H1 (cell line): ENCODE measurements around the gene GDPD4. TPM values are rescaled to one million over a fixed set of nuclear protein-coding genes. Genes with fewer than 3 reads are reported as not detected.

Experiments used
- CTCF ChIA-PET: fragments of 300-600 bp; sonication (Branson Sonifier 250); formaldehyde crosslinking; loops from one replicate; lab custom pipeline; 2021; ENCODE audit not compliant: partially characterized antibody; lab: Charles Lee
- POLR2A ChIA-PET: fragments of 300-600 bp; sonication (Branson Sonifier 250); formaldehyde crosslinking; loops from one replicate; lab custom pipeline; 2021; ENCODE audit warnings: inconsistent platforms; ENCODE audit not compliant: partially characterized antibody; lab: Charles Lee
- DNase-seq, 2 experiments: peaks; one replicate each; pipeline versions ENCODE4 v3.0.0 to v3.0.0-alpha.2; 2010 to 2022; ENCODE audit warnings: low spot score in 2 of 2, low read depth in 1 of 2, mixed read lengths in 1 of 2
- FAIRE-seq: peaks from 2 replicates; lab custom pipeline; 2011; peaks lifted over from hg19 to GRCh38; lab: Jason Lieb, UNC
- H2AFZ ChIP-seq: 2 replicates; pipeline ENCODE4 v1.8.1; 2012; ENCODE audit warnings: low read length, inconsistent platforms
- H2AK5ac ChIP-seq: 2 replicates; pipeline ENCODE4 v1.6.1; 2013; ENCODE audit warnings: low read depth, low read length
- H2BK120ac ChIP-seq: replicated peaks from 2 replicates; pipeline ENCODE3; 2013; ENCODE audit warnings: low read depth, low read length, inconsistent platforms
- H2BK12ac ChIP-seq: 2 replicates; pipeline ENCODE4 v1.6.1; 2013; ENCODE audit warnings: low read depth, low read length
- H2BK15ac ChIP-seq: 2 replicates; pipeline ENCODE4 v1.6.1; 2013; ENCODE audit warnings: low read length
- H2BK20ac ChIP-seq: 2 replicates; pipeline ENCODE4 v1.6.1; 2013; ENCODE audit warnings: low read length
- H2BK5ac ChIP-seq: 2 replicates; pipeline ENCODE4 v1.6.1; 2013; ENCODE audit warnings: low read depth, low read length
- H3K14ac ChIP-seq: 2 replicates; pipeline ENCODE4 v1.6.1; 2013; ENCODE audit warnings: inconsistent platforms; ENCODE audit not compliant: insufficient read length
- H3K18ac ChIP-seq: 2 replicates; pipeline ENCODE4 v1.6.1; 2013; ENCODE audit warnings: low read length; ENCODE audit errors: extremely low read depth
- H3K23ac ChIP-seq: 2 replicates; pipeline ENCODE4 v1.6.1; 2013; ENCODE audit warnings: inconsistent platforms; ENCODE audit not compliant: insufficient read length
- H3K23me2 ChIP-seq: 2 replicates; pipeline ENCODE4 v1.6.1; 2013; ENCODE audit warnings: low read depth, low read length
- H3K27ac ChIP-seq: 2 replicates; pipeline ENCODE4 v1.6.1; 2011; ENCODE audit warnings: low read depth, low read length, inconsistent platforms
- H3K27me3 ChIP-seq, 4 experiments: replicated peaks in 1 of 4; 1 replicate in 1 of 4; 2 replicates in 3 of 4; pipeline versions ENCODE4 v1.6.1 to v1.8.1; 2011 to 2013; ENCODE audit warnings: low read length in 3 of 4, mild to moderate bottlenecking in 3 of 4, inconsistent platforms in 2 of 4, mixed read lengths in 2 of 4, moderate library complexity in 1 of 4; ENCODE audit not compliant: control insufficient read depth in 3 of 4, insufficient read depth in 3 of 4; ENCODE audit errors: extremely low read depth in 1 of 4
- H3K36me3 ChIP-seq, 4 experiments: 2 replicates each; pipeline versions ENCODE4 v1.6.1 to v1.8.1; 2011 to 2013; ENCODE audit warnings: mild to moderate bottlenecking in 4 of 4, low read length in 3 of 4, moderate library complexity in 2 of 4, control low read depth in 1 of 4, inconsistent platforms in 1 of 4; ENCODE audit not compliant: insufficient read depth in 4 of 4, control insufficient read depth in 2 of 4
- H3K4ac ChIP-seq: replicated peaks from 2 replicates; pipeline ENCODE3; 2013; ENCODE audit warnings: low read length, low read depth, mixed read lengths, inconsistent platforms; ENCODE audit not compliant: insufficient read length
- H3K4me1 ChIP-seq, 4 experiments: replicated peaks in 1 of 4; 1 replicate in 1 of 4; 2 replicates in 3 of 4; pipeline versions ENCODE4 v1.6.1 to v1.8.1; 2011 to 2013; ENCODE audit warnings: low read length in 3 of 4, inconsistent platforms in 2 of 4, mixed read lengths in 1 of 4; ENCODE audit not compliant: insufficient read depth in 4 of 4, control insufficient read depth in 3 of 4
- H3K4me2 ChIP-seq, 2 experiments: 2 replicates each; pipeline versions ENCODE4 v1.6.1 to v1.8.1; 2011 to 2013; ENCODE audit warnings: low read depth in 2 of 2, low read length in 2 of 2, control low read depth in 1 of 2, inconsistent platforms in 1 of 2, mild to moderate bottlenecking in 1 of 2; ENCODE audit not compliant: insufficient read depth in 1 of 2
- H3K4me3 ChIP-seq, 4 experiments: fragments of 200-600, 300-600 bp in 1 of 4; sonication (generic), shearing (Covaris generic), sonication (Bioruptor Twin) in 1 of 4; 2 replicates each; pipeline versions ENCODE4 v1.5.1 to v1.8.1; 2011 to 2016; ENCODE audit warnings: low read length in 4 of 4, low read depth in 3 of 4, control low read depth in 2 of 4, inconsistent platforms in 2 of 4, mild to moderate bottlenecking in 2 of 4, mixed read lengths in 1 of 4, moderate library complexity in 1 of 4; ENCODE audit not compliant: insufficient read depth in 2 of 4; ENCODE audit errors: extremely low read depth in 1 of 4
- H3K56ac ChIP-seq: replicated peaks from 2 replicates; pipeline ENCODE3; 2013; ENCODE audit warnings: low read depth, mild to moderate bottlenecking, mixed read lengths, low read length, inconsistent platforms; ENCODE audit not compliant: insufficient read length
- H3K79me1 ChIP-seq: 2 replicates; pipeline ENCODE4 v1.6.1; 2013; ENCODE audit warnings: low read depth, low read length, control low read depth
- H3K79me2 ChIP-seq, 2 experiments: 2 replicates each; pipeline versions ENCODE4 v1.6.1 to v1.8.1; 2012 to 2013; ENCODE audit warnings: low read length in 2 of 2, mild to moderate bottlenecking in 2 of 2, inconsistent platforms in 1 of 2; ENCODE audit not compliant: insufficient read depth in 2 of 2, control insufficient read depth in 1 of 2
- H3K9ac ChIP-seq, 4 experiments: replicated peaks in 1 of 4; 1 replicate in 1 of 4; 2 replicates in 3 of 4; pipeline versions ENCODE4 v1.6.1 to v1.8.1; 2011 to 2013; ENCODE audit warnings: low read depth in 3 of 4, low read length in 3 of 4, control low read depth in 2 of 4, mild to moderate bottlenecking in 2 of 4, moderate library complexity in 2 of 4, inconsistent platforms in 1 of 4; ENCODE audit errors: extremely low read depth in 1 of 4
- H3K9me3 ChIP-seq, 2 experiments: 2 replicates each; pipeline versions ENCODE4 v1.6.1 to v1.8.1; 2012 to 2013; ENCODE audit warnings: mild to moderate bottlenecking in 2 of 2, moderate library complexity in 2 of 2, control low read depth in 1 of 2, inconsistent platforms in 1 of 2, low read depth in 1 of 2, low read length in 1 of 2, mixed read lengths in 1 of 2; ENCODE audit not compliant: insufficient read depth in 2 of 2
- H4K20me1 ChIP-seq, 2 experiments: replicated peaks in 1 of 2; 2 replicates each; pipeline versions ENCODE3 to v1.8.1; 2011 to 2013; ENCODE audit warnings: inconsistent platforms in 2 of 2, low read length in 2 of 2, mild to moderate bottlenecking in 1 of 2; ENCODE audit not compliant: insufficient read depth in 2 of 2, control insufficient read depth in 1 of 2
- H4K5ac ChIP-seq: 2 replicates; pipeline ENCODE4 v1.6.1; 2013; ENCODE audit warnings: low read length, low read depth, mixed read lengths, inconsistent platforms; ENCODE audit not compliant: insufficient read length
- H4K8ac ChIP-seq: 2 replicates; pipeline ENCODE4 v1.8.0; 2013; ENCODE audit warnings: mild to moderate bottlenecking, moderate library complexity, low read length, inconsistent platforms; ENCODE audit not compliant: insufficient read depth; ENCODE audit errors: extremely low read depth
- H4K91ac ChIP-seq: replicated peaks from 2 replicates; pipeline ENCODE3; 2013; ENCODE audit warnings: low read length, mixed read lengths, inconsistent platforms; ENCODE audit not compliant: insufficient read length
- BCL11A ChIP-seq, 2 experiments: IDR thresholded peaks; one replicate each; pipeline ENCODE4 v1.6.1; 2011; ENCODE audit warnings: low read depth in 2 of 2, low read length in 2 of 2, mild to moderate bottlenecking in 2 of 2
- EGR1 ChIP-seq: IDR thresholded peaks from 2 replicates; pipeline ENCODE4 v1.6.1; 2011; ENCODE audit warnings: low read depth, low read length, borderline replicate concordance
- EP300 ChIP-seq, 2 experiments: IDR thresholded peaks; 1 replicate in 1 of 2; 2 replicates in 1 of 2; pipeline ENCODE4 v1.6.1; 2011 to 2012; ENCODE audit warnings: low read depth in 2 of 2, low read length in 2 of 2, mild to moderate bottlenecking in 2 of 2, borderline replicate concordance in 1 of 2, inconsistent platforms in 1 of 2, moderate library complexity in 1 of 2
- HDAC2 ChIP-seq, 2 experiments: fragments of 300-600 bp in 1 of 2; sonication (generic) in 1 of 2; IDR thresholded peaks; 2 replicates each; pipeline ENCODE4 v1.6.1; 2011 to 2012; ENCODE audit warnings: low read depth in 2 of 2, low read length in 2 of 2, mild to moderate bottlenecking in 2 of 2, moderate library complexity in 2 of 2, borderline replicate concordance in 1 of 2, inconsistent platforms in 1 of 2
- JUN ChIP-seq: IDR thresholded peaks from 2 replicates; pipeline ENCODE4 v1.6.1; 2011; ENCODE audit warnings: low read depth, mild to moderate bottlenecking, improper control_type of control experiment, low read length
- MAX ChIP-seq: IDR thresholded peaks from 2 replicates; pipeline ENCODE4 v1.6.1; 2012; ENCODE audit warnings: inconsistent platforms
- PHF8 ChIP-seq: fragments of 200-600 bp; sonication (generic); conservative IDR thresholded peaks from 2 replicates; pipeline ENCODE4 v1.7.1; 2012; ENCODE audit warnings: low read depth, mild to moderate bottlenecking, inconsistent platforms, low read length, moderate library complexity
- RAD21 ChIP-seq, 2 experiments: IDR thresholded peaks in 1 of 2; conservative IDR thresholded peaks in 1 of 2; 2 replicates each; pipeline ENCODE4 v1.6.1; 2011; ENCODE audit warnings: low read depth in 2 of 2, low read length in 2 of 2, improper control_type of control experiment in 1 of 2, inconsistent platforms in 1 of 2, mild to moderate bottlenecking in 1 of 2, moderate library complexity in 1 of 2
- RBBP5 ChIP-seq: IDR thresholded peaks from 2 replicates; pipeline ENCODE4 v1.7.1; 2012; ENCODE audit warnings: low read depth, mild to moderate bottlenecking, inconsistent platforms, low read length, moderate library complexity, borderline replicate concordance
- SP2 ChIP-seq: IDR thresholded peaks from 2 replicates; pipeline ENCODE4 v1.6.1; 2012; ENCODE audit warnings: mild to moderate bottlenecking, low read length, inconsistent platforms
- WGBS, 2 experiments: shearing (Covaris generic) in 1 of 2; methylation state at CpG; one replicate each; pipeline versions ENCODE4 v1.1.6 to v1.1.7; 2013 to 2015; ENCODE audit warnings: low lambda C conversion rate in 2 of 2, mixed read lengths in 2 of 2, inconsistent platforms in 1 of 2, low coverage in 1 of 2, missing lambda C conversion rate in 1 of 2; ENCODE audit not compliant: insufficient replicate concordance in 2 of 2, insufficient coverage in 1 of 2, insufficient read length in 1 of 2; ENCODE audit errors: extremely low coverage in 1 of 2, missing lambda C conversion rate in 1 of 2; 5-methylcytosine and 5-hydroxymethylcytosine counted together
- polyA plus RNA-seq, 7 experiments: library from polyadenylated mRNA; depleted of rRNA in 3 of 7; stranded (reverse) in 5 of 7; unstranded in 2 of 7; fragments of >200 nt in 5 of 7; fragments of 200-250 nt in 2 of 7; gene quantifications; 1 replicate in 5 of 7; 2 replicates in 1 of 7; 4 replicates in 1 of 7; pipeline versions ENCODE4 v1.2.1 to v1.2.3, GENCODE V29; 2011 to 2013; ENCODE audit warnings: missing spikeins in 2 of 7, mixed read lengths in 2 of 7
- total RNA-seq: library from RNA; stranded (reverse); fragmentation: NEBNext Ultra II Directional; extraction: Animal tissue kit (Norgen Biotek cat#: 25700); gene quantifications from 2 replicates; pipeline ENCODE4 v1.2.1, GENCODE V29; 2021

GDPD4 gene
- total and polyA plus RNA-seq, 2 of the 8 experiments (the other 6 are each of a cell fraction or from before 2014, with no cell fraction given): not detected

GRCh38 chr11:77193911-77194830, 107.3 kb downstream of the GDPD4 start:
- H3K9ac ChIP-seq: no peak overlapping the region
- H2BK12ac ChIP-seq: no peak overlapping the region
- H3K79me2 ChIP-seq: no peaks in the 10 kb centered on the region
- DNase-seq (no peak), FAIRE-seq (no peak)
- ChIA-PET CTCF (interaction anchor here (0.6 to 6.2 kb wide), 23 partner anchors 11 to 469 kb away, joined by 3 to 38 read pairs (median 3); partner anchors contain the start of gene MYO7A), POLR2A (interaction anchor here (0.6 to 1.2 kb wide), 2 partner anchors 271 to 425 kb away, joined by 3 read pairs; no protein-coding TSS in a partner anchor)
- H2AK5ac ChIP-seq: no peak overlapping the region
- no peaks in the 10 kb centered on the region for H3K79me1 ChIP-seq
- H3K9me3 ChIP-seq: no peaks in the 10 kb centered on the region
- H3K4me3 ChIP-seq: no peak overlapping the region
- no peak overlapping the region for H3K4ac ChIP-seq
- H3K18ac ChIP-seq: no peak overlapping the region; the same call in 1 of the 2 replicates
- no peak overlapping the region for H3K23ac ChIP-seq
- no peak overlapping the region for H2BK5ac ChIP-seq
- no peak overlapping the region; the same call in 1 of the 2 replicates for H4K8ac ChIP-seq
- no peak overlapping the region for H2AFZ ChIP-seq
- no peak overlapping the region for H3K27ac ChIP-seq
- no peak overlapping the region for H3K4me2 ChIP-seq
- no peaks in the 10 kb centered on the region for H3K27me3 ChIP-seq
- no peak overlapping the region for H3K56ac ChIP-seq
- H3K4me1 ChIP-seq: peaks cover 0 to 3% (median 2%) of the 10 kb centered on the region in 4 experiments; a peak in 4 of 7 replicates
- H2BK20ac ChIP-seq: no peak overlapping the region
- H3K36me3 ChIP-seq: no peaks in the 10 kb centered on the region; a peak in 1 of 8 replicates
- H2BK15ac ChIP-seq: no peak overlapping the region
- no peak overlapping the region for H2BK120ac ChIP-seq
- H3K14ac ChIP-seq: no peak overlapping the region
- no peak overlapping the region for H4K5ac ChIP-seq
- 83% methylated on average over 14 of the region's 15 CpGs; no CpG with 5 or more reads in 1 of the 2 experiments for WGBS, 2 experiments
- H4K20me1 ChIP-seq: peaks cover 0 to 7% of the 10 kb centered on the region in 2 experiments
- peaks cover 10% of the 10 kb centered on the region; the same call in 1 of the 2 replicates for H3K23me2 ChIP-seq
- H4K91ac ChIP-seq: no peak overlapping the region
- TF ChIP-seq RBBP5 (no peak), JUN (no peak), EP300 (IDR thresholded peaks at IDR 0.05; ENCODE audit: borderline replicate concordance in 1 of 2, low read depth in 2 of 2, low read length in 2 of 2) (no peak), BCL11A (IDR thresholded peaks at IDR 0.05; ENCODE audit: low read depth in 2 of 2, low read length in 2 of 2) (no peak), HDAC2 (IDR thresholded peaks at IDR 0.05; ENCODE audit: borderline replicate concordance in 1 of 2, low read depth in 2 of 2, low read length in 2 of 2) (no peak), EGR1 (no peak), RAD21 (IDR thresholded peaks at IDR 0.05 in 1 of 2, conservative IDR thresholded peaks at IDR 0.05 in 1 of 2; ENCODE audit: low read depth in 2 of 2, low read length in 2 of 2) (no peak), SP2 (no peak), MAX (no peak), PHF8 (no peak)
